Progenitor cell of endocrine pancreas (in vitro differentiated cells): ENCODE results near the gene RNLS. TPM values are rescaled to one million over a fixed set of nuclear protein-coding genes. Genes with fewer than 3 reads are reported as not detected.
"Not testable (repeated sequence)": the region's sequence is repeated elsewhere in the genome, so short reads cannot be mapped to it uniquely, and the experiment has no call there.

ENCODE experiments used
- DNase-seq: peaks from one replicate; pipeline ENCODE4 v3.0.0; 2021; ENCODE audit warnings: low spot score; ENCODE audit not compliant: unreplicated experiment
- H3K27ac Mint-ChIP-seq: 2 replicates; pipeline ENCODE4 v1.8.0; 2021; ENCODE audit warnings: mild to moderate bottlenecking, moderate library complexity, mixed read lengths
- H3K27me3 Mint-ChIP-seq: 2 replicates; pipeline ENCODE4 v1.8.0; 2021; ENCODE audit warnings: mixed read lengths
- H3K36me3 Mint-ChIP-seq: 2 replicates; pipeline ENCODE4 v1.8.0; 2022; ENCODE audit warnings: mixed read lengths; ENCODE audit not compliant: insufficient read depth
- H3K4me1 Mint-ChIP-seq: 2 replicates; pipeline ENCODE4 v1.8.0; 2021; ENCODE audit warnings: low read depth, mixed read lengths
- H3K4me3 Mint-ChIP-seq: 2 replicates; pipeline ENCODE4 v1.8.0; 2021; ENCODE audit warnings: low read depth, mild to moderate bottlenecking, moderate library complexity, mixed read lengths
- H3K9me3 Mint-ChIP-seq: 2 replicates; pipeline ENCODE4 v1.8.0; 2021; ENCODE audit warnings: low read depth, mixed read lengths
- CTCF ChIP-seq: fragments of 200-600 bp; sonication (generic); IDR thresholded peaks from one replicate; pipeline ENCODE4 v1.5.0; 2021; ENCODE audit warnings: antibody characterized with exemption, mild to moderate bottlenecking; ENCODE audit not compliant: unreplicated experiment
- total RNA-seq: library from RNA; stranded (reverse); gene quantifications from 2 replicates; pipeline ENCODE4 v1.2.1, GENCODE V29; 2021

RNLS gene
- total RNA-seq, 1 donor from 2014 or later: 7.5 TPM

- no peak overlapping the region for H3K27ac Mint-ChIP-seq
- no peak for DNase-seq
- no peaks in the 10 kb centered on the region for H3K9me3 Mint-ChIP-seq
- H3K36me3 Mint-ChIP-seq: no peaks in the 10 kb centered on the region
- no peaks in the 10 kb centered on the region for H3K27me3 Mint-ChIP-seq
- TF ChIP-seq CTCF: no peak
- H3K4me3 Mint-ChIP-seq: no peak overlapping the region
- peaks cover 8% of the 10 kb centered on the region for H3K4me1 Mint-ChIP-seq
These were observed 294.6 kb downstream of the RNLS start for GRCh38 chr10:88288320-88289059.

GRCh38 chr10:88286030-88286429 lies 297.1 kb downstream of the RNLS start:
- DNase-seq: no peak
- H3K27me3 Mint-ChIP-seq: no peaks in the 10 kb centered on the region
- peaks cover 10% of the 10 kb centered on the region for H3K4me1 Mint-ChIP-seq
- no peak for TF ChIP-seq CTCF
- no peak overlapping the region for H3K4me3 Mint-ChIP-seq
- H3K36me3 Mint-ChIP-seq: no peaks in the 10 kb centered on the region
- H3K9me3 Mint-ChIP-seq: no peaks in the 10 kb centered on the region
- H3K27ac Mint-ChIP-seq: no peak overlapping the region

- Mint-ChIP-seq H3K4me3 (no peak overlapping the region), H3K27me3 (no peaks in the 10 kb centered on the region), H3K27ac (no peak overlapping the region), H3K36me3 (no peaks in the 10 kb centered on the region), H3K4me1 (peaks cover 15% of the 10 kb centered on the region), H3K9me3 (peaks cover 3% of the 10 kb centered on the region)
- TF ChIP-seq CTCF: no peak
- DNase-seq: no peak
These were observed 301.3 kb downstream of the RNLS start for GRCh38 chr10:88281592-88282347.

GRCh38 chr10:88280518-88280917 lies 302.6 kb downstream of the RNLS start:
- peaks cover 4% of the 10 kb centered on the region for H3K9me3 Mint-ChIP-seq
- no peak overlapping the region for H3K4me3 Mint-ChIP-seq
- no peak for TF ChIP-seq CTCF
- H3K27ac Mint-ChIP-seq: no peak overlapping the region
- H3K4me1 Mint-ChIP-seq: peaks cover 15% of the 10 kb centered on the region
- no peaks in the 10 kb centered on the region for H3K27me3 Mint-ChIP-seq
- DNase-seq: no peak
- H3K36me3 Mint-ChIP-seq: no peaks in the 10 kb centered on the region

GRCh38 chr10:88278912-88279311 lies 304.2 kb downstream of the RNLS start:
- H3K4me1 Mint-ChIP-seq: peaks cover 8% of the 10 kb centered on the region
- no peaks in the 10 kb centered on the region for H3K27me3 Mint-ChIP-seq
- no peak overlapping the region for H3K4me3 Mint-ChIP-seq
- H3K9me3 Mint-ChIP-seq: peaks cover 4% of the 10 kb centered on the region
- no peaks in the 10 kb centered on the region for H3K36me3 Mint-ChIP-seq
- no peak overlapping the region for H3K27ac Mint-ChIP-seq
- no peak for DNase-seq
- TF ChIP-seq CTCF: no peak

GRCh38 chr10:88276945-88277344 lies 306.2 kb downstream of the RNLS start:
- not testable (repeated sequence) for H3K4me1 Mint-ChIP-seq, H3K36me3 Mint-ChIP-seq, H3K9me3 Mint-ChIP-seq, H3K27me3 Mint-ChIP-seq, DNase-seq, H3K27ac Mint-ChIP-seq, H3K4me3 Mint-ChIP-seq
